Stimulated activated CD4-positive, alpha-beta T cell treated with anti-CD3 and anti-CD28 coated beads, Interleukin-1b, Interleukin-23, amount 100 ng/mL, for 24 hours (primary cell): Measurements from ENCODE around the gene NEO1.
"Not testable (repeated sequence)": the region's sequence is repeated elsewhere in the genome, so short reads cannot be mapped to it uniquely, and the experiment has no call there.

ENCODE experiments used
- DNase-seq, 4 experiments: peaks; one replicate each; pipeline ENCODE4 v3.0.0-alpha.2; 2020; ENCODE audit warnings: low read depth in 4 of 4, low spot score in 1 of 4

Gene NEO1

DNA sequence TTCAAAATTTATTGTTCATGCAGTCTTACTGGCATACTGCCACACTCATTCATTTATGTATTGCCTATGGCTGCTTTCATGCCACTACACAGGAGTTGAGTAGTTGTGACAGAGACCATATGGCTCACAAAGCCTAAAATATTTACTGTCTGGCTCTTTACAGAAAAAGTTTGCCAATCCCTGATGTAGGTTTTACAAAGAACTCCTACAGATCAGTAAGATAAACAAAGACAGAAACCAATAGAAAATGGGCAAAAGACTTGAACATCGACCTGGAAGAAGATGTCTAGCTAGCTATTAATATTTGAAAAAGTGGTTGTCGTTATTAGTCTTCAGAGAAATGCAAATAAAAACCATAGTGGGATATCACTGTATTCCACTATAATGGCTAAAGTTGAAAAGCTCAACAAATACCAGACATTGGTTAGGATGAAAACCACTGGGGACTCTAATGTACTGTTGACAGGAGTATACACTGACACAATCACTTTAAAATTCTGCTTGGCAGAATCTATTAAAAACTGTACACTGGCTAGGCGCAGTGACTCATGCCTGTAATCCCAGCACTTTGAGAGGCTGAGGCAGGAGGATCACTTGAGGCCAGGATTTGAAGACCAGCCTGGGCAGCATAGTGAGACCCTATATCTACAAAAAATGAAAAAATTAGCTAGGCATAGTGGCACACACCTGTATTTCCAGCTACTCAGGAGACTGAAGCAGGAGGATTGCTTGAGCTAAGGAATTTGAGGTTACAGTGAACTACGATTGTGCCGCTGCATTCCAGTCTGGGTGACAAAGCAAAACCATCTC, 87.7 kb downstream of the NEO1 start:
- no peak for DNase-seq

DNA sequence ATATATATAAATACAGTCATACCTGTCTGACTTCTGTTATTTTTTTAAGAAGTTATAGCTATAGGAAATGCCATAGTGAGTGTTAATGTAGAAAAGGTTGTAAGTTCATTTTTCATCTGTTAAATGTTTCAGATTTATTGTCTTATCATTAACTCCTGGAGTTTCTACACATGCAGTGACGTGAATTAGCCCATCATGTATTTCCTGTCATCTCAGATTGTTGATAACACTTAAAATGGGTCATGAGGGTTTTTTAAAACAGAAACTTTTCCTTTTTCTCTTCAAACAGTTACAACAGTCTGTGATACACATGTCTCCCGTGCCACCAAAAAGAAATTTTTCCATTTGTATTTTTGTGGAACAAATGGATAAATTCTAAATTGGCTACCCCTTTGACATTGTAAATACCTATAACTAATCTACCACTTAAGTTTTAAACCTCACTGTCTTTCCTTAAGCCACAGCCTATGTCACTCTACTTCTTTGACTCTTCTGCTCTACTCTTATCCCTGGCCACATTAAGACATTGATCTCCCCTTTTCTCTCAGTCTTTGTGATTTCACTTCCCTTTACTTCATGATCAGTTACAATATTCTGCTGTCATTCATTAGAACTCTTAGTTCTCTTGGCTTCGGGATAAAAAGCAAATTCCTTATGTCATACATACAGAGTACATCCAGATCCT, 89.1 kb downstream of the NEO1 start:
- DNase-seq, result no peak

DNA sequence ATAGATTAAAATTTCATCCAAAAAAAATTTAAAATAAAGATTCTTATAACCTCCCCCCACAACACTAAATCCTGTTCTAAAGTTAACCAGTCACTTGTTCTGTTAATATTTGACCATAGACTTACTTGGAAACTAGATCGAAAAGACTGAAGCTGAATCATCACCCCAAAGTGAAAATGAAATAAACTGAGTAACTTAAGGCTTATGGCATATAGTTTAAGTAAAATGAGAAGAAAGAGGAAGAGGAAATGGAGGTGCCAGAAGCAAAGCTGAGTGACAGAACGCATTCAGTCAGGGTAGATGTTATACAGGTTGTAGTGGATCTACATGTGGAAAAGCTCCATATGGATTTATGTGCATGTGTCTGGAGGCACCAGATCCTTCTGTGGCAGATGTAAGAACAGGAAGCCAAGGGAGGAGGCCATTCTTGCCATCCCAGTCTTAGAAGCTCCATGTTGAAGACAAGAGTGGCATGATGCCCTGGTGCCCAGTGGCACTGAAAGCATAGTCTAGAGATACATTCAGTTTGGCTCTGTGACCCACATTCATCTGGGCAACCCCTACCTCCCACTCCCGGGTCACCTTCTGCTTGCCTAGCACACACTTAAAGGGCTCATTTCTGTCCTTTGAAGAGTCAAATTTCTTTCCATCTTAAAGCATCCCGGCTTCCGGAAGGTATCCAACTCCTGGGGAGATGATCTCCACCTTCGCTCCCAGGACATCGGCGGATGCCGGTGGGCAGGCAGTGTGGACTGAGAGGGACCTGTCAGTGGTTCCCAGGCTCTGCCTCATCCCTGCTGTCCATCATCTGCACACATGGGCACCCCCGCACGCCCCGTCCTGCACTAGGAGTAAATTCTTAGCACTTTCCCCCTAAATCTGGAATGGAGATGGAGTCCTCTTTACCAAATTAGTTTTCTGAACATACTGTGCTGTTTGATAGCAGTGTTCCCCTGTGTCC, 90.8 kb downstream of the NEO1 start:
- DNase-seq, result no peak

DNA sequence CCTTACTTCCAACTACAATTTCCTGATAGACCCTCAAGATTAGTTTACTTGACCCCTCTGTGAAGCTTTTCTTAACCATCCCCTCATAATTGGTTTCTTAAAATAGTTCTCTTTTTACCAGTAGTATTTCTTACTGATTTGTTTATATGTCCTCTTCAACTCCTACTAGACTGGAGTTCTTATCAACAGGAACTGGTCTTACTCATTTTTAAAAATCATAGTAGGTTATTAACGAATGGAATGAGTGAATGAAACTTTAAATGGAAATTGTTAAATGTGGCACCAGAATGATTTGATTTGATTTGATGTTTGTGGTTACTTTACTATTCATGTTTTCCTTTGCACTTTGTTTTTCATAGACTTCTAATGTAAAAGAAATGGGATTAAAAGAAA, 91.5 kb downstream of the NEO1 start:
- no peak for DNase-seq

DNA sequence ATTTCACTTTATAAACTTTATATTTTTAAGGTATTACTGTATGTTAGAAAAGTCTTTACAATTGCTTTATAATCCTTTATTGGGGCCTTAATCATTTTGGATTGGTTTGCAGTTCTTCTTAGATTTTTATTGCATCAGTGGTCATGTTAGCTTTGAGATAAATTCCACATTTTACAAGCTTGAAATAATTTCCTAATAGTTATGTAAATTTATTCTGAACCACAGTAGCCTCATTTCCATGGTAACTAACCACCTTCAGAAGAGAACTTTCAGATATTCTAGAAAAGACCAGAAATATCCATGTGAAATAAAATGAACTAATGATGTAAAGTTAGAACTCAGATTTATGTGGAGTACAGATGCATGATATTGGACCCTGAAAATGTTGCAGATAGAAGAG, 94.2 kb downstream of the NEO1 start:
- DNase-seq, result no peak

DNA sequence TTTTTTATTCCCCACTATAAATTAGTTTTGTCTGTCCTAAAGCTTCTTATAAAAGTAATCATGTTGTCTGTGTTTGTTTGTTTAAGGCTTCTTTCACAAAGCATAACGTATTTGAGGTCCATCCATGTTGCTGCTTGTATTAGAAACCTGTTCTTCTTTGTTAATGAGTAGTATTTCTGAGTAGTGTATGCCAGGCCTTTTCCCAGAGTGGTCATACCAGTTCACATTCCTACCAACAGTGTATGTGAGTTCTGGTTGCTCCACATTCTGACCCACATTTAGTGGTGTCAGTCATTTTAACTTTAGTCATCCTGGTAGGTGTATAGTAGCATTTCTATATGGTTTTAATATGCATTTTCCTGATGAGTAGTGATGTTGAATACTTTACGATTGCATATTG, 98.6 kb downstream of the NEO1 start:
- no peak for DNase-seq

DNA sequence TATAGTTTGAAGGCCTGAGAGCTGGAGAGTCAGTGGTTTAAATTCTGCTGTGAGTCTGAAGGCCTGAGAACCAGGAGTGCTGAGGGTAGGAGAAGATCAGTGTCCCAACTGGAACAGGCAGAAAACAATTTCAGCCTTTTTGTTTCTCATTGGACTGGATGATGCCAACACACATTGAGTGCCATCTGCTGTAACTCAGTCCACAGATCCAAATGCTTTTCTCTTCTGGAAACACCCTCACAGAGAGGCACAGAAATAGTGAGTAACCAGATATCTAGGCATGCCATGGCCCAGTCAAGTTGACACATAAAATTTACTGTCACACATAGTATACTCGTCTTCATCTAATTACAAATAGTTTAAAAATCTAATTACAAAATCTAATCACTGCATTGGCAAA, 100.8 kb downstream of the NEO1 start:
- no peak for DNase-seq

DNA sequence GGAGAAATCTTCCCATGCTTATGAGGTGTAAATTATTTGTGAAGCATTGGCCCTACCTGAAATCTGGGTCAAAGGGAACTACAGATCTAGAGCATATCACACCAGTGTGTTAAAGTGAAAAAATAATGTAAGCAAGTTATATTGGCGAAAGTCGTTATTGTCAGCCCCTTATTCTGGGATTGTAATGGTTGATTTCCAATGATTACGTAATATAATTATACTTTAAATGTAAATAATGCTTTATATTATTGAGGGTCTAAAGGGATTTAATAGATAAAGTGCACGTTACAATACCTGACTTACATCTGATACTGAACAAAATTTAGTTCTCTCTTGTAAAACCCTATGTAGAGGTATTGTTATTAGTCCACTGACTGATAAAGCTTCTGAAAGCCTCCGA, 101.2 kb downstream of the NEO1 start:
- DNase-seq, result no peak

DNA sequence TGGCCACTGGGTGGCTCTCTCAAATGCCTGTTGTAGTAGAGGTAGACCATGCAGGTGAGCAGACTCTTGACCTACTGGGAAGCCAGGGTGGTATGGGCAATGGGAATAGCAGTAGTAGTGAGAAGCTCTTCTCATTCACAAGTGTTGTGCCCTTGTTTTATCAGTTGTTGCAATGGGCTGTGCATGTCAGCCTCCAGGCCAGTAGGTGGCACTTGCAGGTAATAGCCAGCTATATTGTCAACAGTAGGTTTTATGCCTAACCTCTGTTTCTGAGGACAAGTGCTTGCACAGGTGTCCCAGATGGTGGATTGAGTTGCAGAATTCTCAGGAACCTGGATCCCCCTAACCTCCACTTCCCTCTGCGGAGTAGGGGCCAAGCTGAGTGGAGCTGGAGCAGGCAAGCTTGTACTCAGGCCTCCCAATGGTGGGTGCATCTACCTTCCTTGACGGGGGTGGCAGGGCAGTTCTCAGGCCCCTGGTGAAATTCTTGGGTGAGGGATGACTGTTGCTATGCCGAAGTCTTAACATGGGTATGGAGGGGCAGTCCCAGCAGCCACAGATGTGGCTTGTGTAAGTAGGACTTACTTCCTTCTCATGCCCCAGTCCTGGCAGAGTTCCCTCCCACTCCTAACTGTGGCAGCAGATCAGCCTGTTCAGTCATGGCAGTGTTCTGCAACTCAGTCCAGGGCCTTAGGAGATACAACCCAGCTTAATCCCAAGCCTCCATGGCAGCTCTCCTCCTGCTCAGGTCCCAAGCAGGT, 104.3 kb downstream of the NEO1 start:
- DNase-seq, result no peak

DNA sequence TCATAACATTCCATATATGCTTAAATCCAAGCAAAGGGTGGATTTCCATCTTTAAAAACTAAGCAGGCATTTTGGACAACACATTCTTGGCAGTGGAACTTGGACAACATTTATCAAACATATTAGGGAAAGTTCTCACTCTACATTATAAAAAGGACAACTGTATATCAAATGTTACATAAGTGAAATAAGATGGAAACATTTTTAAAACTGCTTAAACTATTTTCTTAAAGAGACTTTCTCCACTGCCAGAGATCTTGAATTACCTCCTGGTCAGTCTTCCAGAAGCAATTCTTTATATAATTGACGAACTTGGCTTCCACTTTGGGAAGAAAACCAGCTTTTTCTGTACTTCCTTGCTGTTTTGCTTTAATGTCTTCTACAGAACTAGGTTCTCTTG, 109.3 kb downstream of the NEO1 start:
- DNase-seq, result no peak

DNA sequence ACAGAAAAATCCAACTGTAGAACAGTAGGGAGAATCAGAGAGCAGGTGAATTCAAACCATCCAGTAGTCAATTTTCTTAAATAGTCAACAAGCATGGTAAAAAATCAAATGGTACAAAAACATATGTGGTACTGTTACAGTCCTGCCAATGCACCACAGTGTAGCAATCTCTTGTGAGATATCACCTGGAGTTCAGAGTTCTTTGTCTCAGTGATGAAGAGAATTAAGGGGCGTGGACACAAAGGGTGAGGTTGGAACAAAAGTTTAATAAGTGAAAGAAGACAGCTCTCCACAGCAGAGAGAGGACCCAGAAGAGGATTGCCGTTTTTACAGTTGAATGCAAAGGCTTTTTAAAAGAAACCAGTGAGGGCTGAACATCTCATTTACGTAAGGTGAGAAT, 113.2 kb downstream of the NEO1 start:
- DNase-seq, result no peak

DNA sequence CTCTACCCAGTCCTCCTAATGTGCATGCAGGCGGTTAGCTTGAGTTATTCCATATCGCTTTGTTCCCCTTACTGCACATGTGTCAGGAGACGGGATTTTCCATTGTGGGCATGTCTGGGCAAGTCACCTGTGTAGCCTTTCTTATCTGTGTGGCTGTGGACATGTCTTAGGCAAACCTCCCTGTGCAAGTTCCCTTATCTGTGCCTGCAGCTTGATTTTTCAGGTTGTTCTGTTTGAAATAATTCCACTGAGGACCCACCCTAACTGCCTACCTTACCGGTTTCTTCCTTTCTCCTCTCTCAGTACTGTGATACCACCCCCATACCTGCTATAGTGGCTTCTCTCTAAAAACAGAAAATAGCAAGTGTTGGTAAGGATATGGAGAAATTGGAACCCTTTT, 113.6 kb downstream of the NEO1 start:
- no peak for DNase-seq

DNA sequence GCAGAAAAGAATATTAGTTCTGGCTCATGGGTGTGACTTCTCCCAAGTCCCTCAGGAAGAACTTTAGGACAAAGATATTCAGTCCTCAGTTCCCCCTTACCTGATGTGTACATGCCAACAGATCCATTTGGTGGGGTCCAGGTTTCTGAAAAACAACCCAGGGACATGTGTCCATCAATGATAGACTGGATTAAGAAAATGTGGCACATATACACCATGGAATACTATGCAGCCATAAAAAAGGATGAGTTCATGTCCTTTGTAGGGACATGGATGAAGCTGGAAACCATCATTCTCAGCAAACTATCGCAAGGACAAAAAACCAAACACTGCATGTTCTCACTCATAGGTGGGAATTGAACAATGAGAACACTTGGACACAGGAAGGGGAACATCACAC, 114.4 kb downstream of the NEO1 start:
- not testable (repeated sequence) for DNase-seq

DNA sequence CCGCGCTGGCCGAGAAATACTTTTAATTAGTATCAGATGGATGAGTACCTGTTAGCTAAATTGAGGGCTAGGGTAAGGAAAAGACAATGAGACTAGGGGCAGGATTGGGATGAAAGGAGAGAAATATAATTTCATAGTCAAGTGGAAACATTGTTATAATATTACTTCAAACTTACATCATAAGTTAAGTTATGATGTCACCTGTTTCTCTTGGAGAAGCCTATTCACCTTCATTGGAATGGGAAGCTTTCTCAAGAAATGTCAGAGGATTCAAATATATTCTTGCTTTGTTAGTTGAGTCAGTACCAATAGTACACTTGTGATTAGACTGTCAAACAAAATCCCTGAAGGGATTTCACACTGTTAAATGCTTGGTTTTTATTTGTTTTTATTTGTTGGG, 116.2 kb downstream of the NEO1 start:
- no peak for DNase-seq

DNA sequence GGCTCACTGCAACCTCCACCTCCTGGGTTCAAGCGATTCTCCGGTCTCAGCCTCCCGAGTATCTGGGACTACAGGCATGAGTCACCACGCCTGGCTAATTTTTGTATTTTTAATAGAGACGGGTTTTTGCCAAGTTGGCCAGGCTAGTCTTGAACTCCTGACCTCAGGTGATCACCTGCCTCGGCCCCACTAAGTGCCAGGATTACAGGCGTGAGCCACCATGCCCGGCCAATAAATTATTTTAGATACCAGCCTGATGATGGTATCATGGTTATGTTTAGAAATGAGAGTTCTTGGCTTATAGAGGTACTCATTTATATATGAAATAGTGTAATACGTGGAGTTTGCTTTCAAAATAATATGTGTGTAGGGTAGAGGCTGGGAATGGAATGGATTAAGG, 119.4 kb downstream of the NEO1 start:
- DNase-seq, result no peak

DNA sequence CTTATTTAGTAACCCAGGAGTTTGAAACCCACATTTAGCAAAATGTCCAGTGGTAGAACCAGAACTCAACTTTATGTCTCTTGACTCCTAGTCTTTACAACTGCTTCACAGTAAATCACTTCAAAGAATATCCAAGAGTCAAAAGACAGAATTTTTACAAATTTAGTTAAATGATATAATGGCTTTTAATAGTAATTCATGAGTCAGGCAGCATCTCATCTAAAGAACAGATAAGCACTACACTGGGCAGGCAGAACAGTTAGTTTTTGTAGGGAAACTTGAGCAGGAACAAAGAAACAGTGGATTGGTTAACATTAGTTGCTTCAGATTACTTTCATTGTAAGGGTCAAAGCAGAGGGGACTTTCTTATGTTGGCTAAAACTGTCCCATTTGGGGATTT, 120.2 kb downstream of the NEO1 start:
- DNase-seq, result no peak

DNA sequence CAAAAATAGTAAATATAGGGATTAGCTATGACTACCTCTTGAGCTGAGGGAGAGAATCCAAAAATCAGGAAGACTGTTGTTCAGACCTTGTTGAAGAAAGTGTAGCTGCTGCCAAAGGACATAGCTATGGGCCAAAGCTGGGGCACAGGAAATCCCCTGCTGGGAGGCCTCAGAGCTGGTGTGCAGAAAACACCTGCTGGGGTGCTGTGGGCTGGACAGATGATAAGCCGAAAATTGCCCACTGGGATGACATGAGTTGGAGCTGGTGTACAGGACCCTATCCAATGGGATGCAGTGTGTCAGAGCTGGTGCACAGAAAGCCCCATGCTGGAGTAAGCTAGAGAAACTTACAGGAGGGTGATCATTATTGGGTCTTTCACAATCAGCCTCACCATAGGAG, 121.9 kb downstream of the NEO1 start:
- no peak for DNase-seq

DNA sequence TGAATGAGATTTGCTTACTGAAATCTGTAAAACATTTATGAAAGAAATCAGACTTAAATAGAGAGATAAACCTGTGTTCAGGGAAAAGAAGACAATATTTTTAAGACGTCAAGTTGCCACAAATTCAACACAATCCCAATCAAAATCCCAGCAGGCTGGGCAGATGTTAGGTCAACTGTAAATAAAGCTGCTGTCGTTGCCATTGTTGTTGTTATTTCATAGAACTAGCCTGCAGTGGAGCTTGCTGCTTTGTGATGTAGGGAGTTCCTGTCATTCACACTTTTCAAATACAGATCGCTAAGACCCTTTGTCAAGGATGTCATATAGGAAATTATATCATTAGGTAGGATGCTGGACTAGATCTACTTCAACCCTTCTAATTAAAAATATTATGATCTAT, 123.1 kb downstream of the NEO1 start:
- no peak for DNase-seq

DNA sequence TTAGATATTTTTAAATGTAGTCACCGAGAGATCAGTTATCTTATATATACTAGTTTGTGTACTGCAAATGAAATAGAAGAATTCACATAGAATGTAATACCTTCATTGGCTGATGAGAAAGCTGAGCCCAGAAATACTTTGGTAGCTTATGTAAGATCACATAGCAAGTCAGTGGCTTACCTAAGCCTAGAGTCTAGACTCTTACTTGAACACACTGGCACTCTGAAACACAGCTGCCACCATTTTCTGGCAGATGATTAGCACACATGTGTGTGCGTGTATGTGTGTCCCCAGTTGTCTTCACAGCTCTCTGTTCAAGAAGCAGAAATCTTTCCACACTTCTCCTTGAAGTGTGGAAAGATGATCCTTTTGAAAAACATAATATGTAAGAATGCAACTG, 124.3 kb downstream of the NEO1 start:
- DNase-seq, result no peak

DNA sequence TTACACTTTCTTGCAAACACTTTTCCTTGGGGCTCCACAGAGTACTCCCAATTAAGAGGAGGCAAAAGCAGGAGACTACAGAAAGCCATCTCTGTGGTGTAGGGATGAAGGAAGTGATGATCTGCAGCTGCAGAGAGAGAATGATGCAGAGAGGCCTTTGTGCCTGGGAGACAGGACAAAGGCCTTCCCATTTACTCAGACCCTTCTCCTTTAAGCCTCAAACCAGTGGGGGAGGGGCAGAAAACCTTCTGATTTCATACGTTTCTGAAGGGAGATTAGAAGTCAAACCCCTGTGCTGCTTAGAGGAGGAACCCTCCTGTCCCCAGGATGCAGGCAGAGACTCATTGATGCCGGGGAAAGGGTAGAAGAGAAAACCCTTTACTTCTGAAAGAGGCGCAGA, 130.8 kb downstream of the NEO1 start:
- no peak for DNase-seq

DNA sequence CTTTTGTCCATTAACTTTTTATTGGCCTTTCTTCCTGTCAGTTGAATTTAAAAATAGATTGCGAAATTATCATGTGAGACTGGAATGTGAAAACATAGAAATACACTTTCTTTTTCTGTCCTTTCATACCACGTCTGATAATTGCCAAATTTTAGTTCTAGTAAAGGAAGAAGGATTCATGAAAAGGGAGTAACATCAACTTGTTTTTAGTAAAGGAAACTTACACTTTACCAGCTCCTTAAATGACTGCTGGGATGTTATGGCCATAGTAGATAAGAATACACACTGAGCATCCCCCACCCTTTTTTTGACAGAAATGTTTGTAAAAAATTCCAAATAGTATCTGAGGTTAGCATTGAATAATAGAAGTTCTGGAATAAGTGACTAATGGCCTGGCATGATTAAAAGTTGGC, 137.9 kb downstream of the NEO1 start:
- no peak for DNase-seq
